Transverse colon (tissue), 4 donors: ENCODE results near the gene CAMTA1.

Experiments
- CTCF ChIP-seq, 5 experiments: fragments of 200-600 bp in 3 of 5; fragments of 450-650 bp in 2 of 5; sonication (generic) in 3 of 5; IDR thresholded peaks; 1 replicate in 2 of 5; 2 replicates in 3 of 5; pipeline ENCODE4 v1.5.1; 2016 to 2017; ENCODE audit warnings: antibody characterized with exemption in 5 of 5, inconsistent platforms in 3 of 5, mild to moderate bottlenecking in 2 of 5, moderate library complexity in 1 of 5
- EP300 ChIP-seq: sonication (generic); formaldehyde crosslinking; IDR thresholded peaks from one replicate; pipeline ENCODE4 v1.6.1; 2017; ENCODE audit warnings: antibody characterized with exemption, low read depth
- POLR2A ChIP-seq: fragments of 450-650 bp; IDR thresholded peaks from one replicate; pipeline ENCODE4 v1.6.1; 2016; ENCODE audit warnings: antibody characterized with exemption, mild to moderate bottlenecking, moderate library complexity
- POLR2AphosphoS5 ChIP-seq, 3 donors: sonication (generic); formaldehyde crosslinking; IDR thresholded peaks; one replicate each; pipeline ENCODE4 v1.6.1; 2016; ENCODE audit warnings: antibody characterized with exemption in 3 of 3

- TF ChIP-seq POLR2AphosphoS5 (IDR thresholded peaks at IDR 0.05) (peak in 1 of 3 donors; percentile 20), POLR2A (no peak), EP300 (no peak), CTCF (IDR thresholded peaks at IDR 0.05) (no peak)
These were observed 895.1 kb downstream of the CAMTA1 start for GRCh38 chr1:7680207-7680954.
